Esophagus muscularis mucosa (tissue), 4 donors: ENCODE data around the gene NCAN. TPM values are rescaled to one million over a fixed set of nuclear protein-coding genes. Genes with fewer than 3 reads are reported as not detected.

ENCODE experiments used
- DNase-seq: peaks from one replicate; pipeline ENCODE4 v3.0.0-alpha.2; 2017; ENCODE audit errors: extremely low spot score
- H3K27ac ChIP-seq, 4 donors: fragments of 200-600 bp; sonication (generic); replicated peaks in 1 of 4; 1 replicate in 3 of 4; 2 replicates in 1 of 4; pipeline ENCODE4 v1.5.1; 2016 to 2019; ENCODE audit warnings: mild to moderate bottlenecking in 1 of 4
- H3K27me3 ChIP-seq, 4 donors: fragments of 200-600 bp; sonication (generic); one replicate each; pipeline versions ENCODE4 v1.5.1 to v1.6.0; 2016 to 2019
- H3K36me3 ChIP-seq, 4 donors: fragments of 200-600 bp; sonication (generic); one replicate each; pipeline ENCODE4 v1.5.1; 2016 to 2019
- H3K4me1 ChIP-seq, 4 donors: fragments of 200-600 bp; sonication (generic); one replicate each; pipeline ENCODE4 v1.5.1; 2016 to 2019
- H3K4me3 ChIP-seq, 4 donors: fragments of 200-600 bp; sonication (generic); 1 replicate in 2 of 4; 2 replicates in 2 of 4; pipeline ENCODE4 v1.5.1; 2016 to 2019; ENCODE audit warnings: mild to moderate bottlenecking in 4 of 4, moderate library complexity in 1 of 4
- H3K9me3 ChIP-seq, 4 donors: fragments of 200-600 bp; sonication (generic); 1 replicate in 3 of 4; 2 replicates in 1 of 4; pipeline ENCODE4 v1.5.1; 2016 to 2019
- CTCF ChIP-seq, 3 experiments: fragments of 200-600 bp in 2 of 3; fragments of 450-650 bp in 1 of 3; sonication (generic) in 2 of 3; IDR thresholded peaks; one replicate each; pipeline ENCODE4 v1.5.1; 2017 to 2019; ENCODE audit warnings: antibody characterized with exemption in 3 of 3, mild to moderate bottlenecking in 2 of 3, moderate library complexity in 1 of 3
- EP300 ChIP-seq: sonication (generic); formaldehyde crosslinking; IDR thresholded peaks from one replicate; pipeline ENCODE4 v1.6.1; 2017; ENCODE audit warnings: antibody characterized with exemption
- POLR2A ChIP-seq: fragments of 450-650 bp; IDR thresholded peaks from one replicate; pipeline ENCODE4 v1.6.1; 2017; ENCODE audit warnings: antibody characterized with exemption, moderate library complexity, mild to moderate bottlenecking, low read depth
- POLR2AphosphoS5 ChIP-seq, 2 donors: sonication (generic); formaldehyde crosslinking; IDR thresholded peaks; one replicate each; pipeline ENCODE4 v1.6.1; 2017; ENCODE audit warnings: antibody characterized with exemption in 2 of 2
- WGBS: methylation state at CpG from one replicate; pipeline ENCODE4 v1.1.5; 2018; 5-methylcytosine and 5-hydroxymethylcytosine counted together
- intact Hi-C: fragments of 100-400 bp; cut with DNase I; formaldehyde crosslinking; loops from one replicate; pipeline ENCODE4 v1.15.1; 2023
- total RNA-seq, 4 donors: library from RNA; depleted of rRNA; stranded (reverse); fragments of >200 nt; gene quantifications; one replicate each; pipeline versions ENCODE4 v1.1.0 to v1.2.1, GENCODE V29; 2016

The NCAN gene
- under 1 TPM in 1 of 4 donors, not detected in 3; 0.17 TPM for total RNA-seq

DNA sequence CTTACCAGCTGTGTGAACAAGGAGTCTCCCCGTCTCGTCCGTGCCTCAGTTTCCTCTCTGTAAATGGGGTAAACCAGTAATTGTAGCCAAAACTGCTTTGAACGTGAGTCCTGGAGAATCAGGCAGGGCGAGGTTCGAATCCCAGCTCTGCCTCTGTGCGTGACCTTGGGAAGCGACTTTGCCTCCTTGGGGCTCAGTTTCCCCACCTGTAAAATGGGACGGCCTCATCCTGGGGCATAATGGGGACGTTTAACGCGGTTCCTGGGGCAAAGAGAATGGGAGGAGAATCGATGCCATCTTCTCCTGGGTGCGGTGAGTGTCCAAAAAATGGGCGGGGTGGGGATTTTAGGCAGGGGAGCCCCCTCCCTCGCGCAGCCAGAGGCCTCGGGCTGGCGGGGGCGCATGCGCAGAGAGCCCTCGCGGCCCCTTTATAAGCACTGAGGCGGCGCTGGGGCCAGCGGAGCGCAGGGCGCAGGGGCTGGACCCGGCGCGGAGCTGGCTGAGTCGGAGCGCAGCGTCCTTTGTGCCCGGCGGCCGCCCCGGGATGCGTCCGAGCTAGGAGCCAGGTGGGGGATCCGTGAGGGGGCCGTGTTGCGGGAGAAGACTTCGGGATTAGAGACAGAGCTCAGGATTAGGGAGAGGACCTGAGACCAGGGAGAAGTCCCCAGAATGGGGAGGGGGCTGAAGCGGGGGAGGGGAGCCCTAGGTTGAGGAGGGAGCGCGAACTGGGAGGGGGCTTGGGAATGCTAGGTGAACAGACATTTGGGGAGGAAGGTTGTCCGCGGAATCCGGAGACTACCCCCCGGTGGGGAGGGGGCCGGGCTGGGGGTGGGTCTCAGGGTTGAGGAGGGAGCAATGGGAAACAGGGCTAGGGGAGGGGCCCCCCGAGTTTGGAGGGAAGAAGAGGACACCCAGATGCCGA lies at the start of gene NCAN:
NCAN (plus strand) TSS at position 460 of the 922 bp plus-strand sequence. CDS start 4,996 bp downstream, outside the sequence.
- peaks cover 0 to 5% (median 0%) of the 10 kb centered on the region in 4 donors for H3K4me1 ChIP-seq
- H3K27ac ChIP-seq = no peak within 1 kb of the TSS
- intact Hi-C loops = no loop called here
- peaks cover 6 to 100% (median 19%) of the 10 kb centered on the region in 4 donors for H3K27me3 ChIP-seq
- 13% methylated on average over 42 of the region's 54 CpGs for WGBS
- DNase-seq = no peak
- H3K9me3 ChIP-seq = no peaks in the 10 kb centered on the region
- H3K36me3 ChIP-seq = no peaks in the 10 kb centered on the region
- H3K4me3 ChIP-seq = no peak within 1 kb of the TSS
- TF ChIP-seq EP300 (no peak), POLR2A (no peak), POLR2AphosphoS5 (IDR thresholded peaks at IDR 0.05) (no peak), CTCF (IDR thresholded peaks at IDR 0.05) (no peak)

- DNase-seq = no peak
- TF ChIP-seq CTCF (IDR thresholded peaks at IDR 0.05) (no peak), EP300 (no peak)
- intact Hi-C loops = no loop called here
Measured at GRCh38 chr19:19162495-19162894, 49.3 kb upstream of the NCAN start.

DNA sequence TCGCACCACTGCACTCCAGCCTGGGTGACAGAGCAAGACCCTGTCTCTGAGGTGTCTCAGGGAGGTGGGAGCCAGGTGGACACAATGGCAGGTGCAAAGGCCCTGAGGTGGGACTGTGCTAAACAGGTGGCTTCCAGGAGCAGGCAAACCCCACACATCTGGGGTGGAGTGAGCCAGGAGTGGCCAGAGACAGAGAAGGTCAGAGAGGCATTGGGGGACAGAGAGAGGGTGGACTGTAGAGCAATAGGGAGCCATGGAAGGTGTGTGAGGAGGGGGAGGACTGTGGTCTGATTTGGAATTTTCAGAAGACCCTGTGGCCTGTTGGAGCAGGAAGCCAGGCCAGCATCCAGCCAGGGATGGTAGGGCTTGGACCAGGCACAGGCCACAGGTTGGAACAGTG lies 46.4 kb upstream of the NCAN start:
- peaks cover 0 to 11% (median 2%) of the 10 kb centered on the region in 4 donors for H3K27me3 ChIP-seq
- H3K4me3 ChIP-seq = no peak overlapping the region
- no peak for DNase-seq
- no peak for TF ChIP-seq POLR2A
- no peak for TF ChIP-seq CTCF (IDR thresholded peaks at IDR 0.05)
- no peak for TF ChIP-seq POLR2AphosphoS5 (IDR thresholded peaks at IDR 0.05)
- no peak for TF ChIP-seq EP300
- H3K4me1 ChIP-seq = peaks cover 7 to 9% (median 7%) of the 10 kb centered on the region in 4 donors
- intact Hi-C loops = no loop called here
- no peak overlapping the region for H3K27ac ChIP-seq
- H3K36me3 ChIP-seq = no peaks in the 10 kb centered on the region
- WGBS = 100% methylated on average over 1 of the region's 1 CpG
- H3K9me3 ChIP-seq = no peaks in the 10 kb centered on the region

More at GRCh38 chr19:19162495-19162894, 49.3 kb upstream of the NCAN start:
- no peaks in the 10 kb centered on the region for H3K36me3 ChIP-seq
- no peaks in the 10 kb centered on the region for H3K9me3 ChIP-seq
- WGBS = 95% methylated on average over 4 of the region's 7 CpGs
- no peak overlapping the region for H3K27ac ChIP-seq
- H3K4me3 ChIP-seq = no peak overlapping the region
- H3K27me3 ChIP-seq = peaks cover 0 to 6% (median 0%) of the 10 kb centered on the region in 4 donors
- no peaks in the 10 kb centered on the region for H3K4me1 ChIP-seq

GRCh38 chr19:19167612-19168011 lies 44.1 kb upstream of the NCAN start:
- Histone ChIP-seq H3K4me1 (peaks cover 9 to 14% (median 12%) of the 10 kb centered on the region in 4 donors), H3K9me3 (no peaks in the 10 kb centered on the region), H3K4me3 (no peak overlapping the region), H3K27me3 (peaks cover 0 to 15% (median 5%) of the 10 kb centered on the region in 4 donors), H3K27ac (no peak overlapping the region), H3K36me3 (no peaks in the 10 kb centered on the region)
- WGBS = 68% methylated on average over 3 of the region's 3 CpGs
- DNase-seq = no peak
- intact Hi-C loops = no loop called here
- TF ChIP-seq POLR2A (no peak), POLR2AphosphoS5 (IDR thresholded peaks at IDR 0.05) (no peak), CTCF (IDR thresholded peaks at IDR 0.05) (no peak), EP300 (no peak)
